Caco-2 (cell line): ENCODE measurements around the gene ETV6. TPM values are rescaled to one million over a fixed set of nuclear protein-coding genes. Genes with fewer than 3 reads are reported as not detected.

Experiments used
- BruUV-seq: library from RNA; stranded (reverse); fragments of 400-500 nt; replicated peaks from 2 replicates; lab custom pipeline; 2021; lab: Mats Ljungman, UMichigan
- CTCF ChIA-PET: fragments of 300-600 bp; sonication (Branson Sonifier 250); formaldehyde crosslinking; loops from one replicate; lab custom pipeline; 2022; ENCODE audit warnings: antibody characterized with exemption; lab: Charles Lee
- POLR2A ChIA-PET: fragments of 300-600 bp; sonication (Branson Sonifier 250); formaldehyde crosslinking; loops from one replicate; lab custom pipeline; 2022; ENCODE audit warnings: antibody characterized with exemption; lab: Charles Lee
- DNase-seq, 2 experiments: peaks; one replicate each; pipeline versions ENCODE4 v3.0.0 to v3.0.0-alpha.2; 2020 to 2022
- H3K27me3 ChIP-seq: replicated peaks from 2 replicates; pipeline ENCODE4 v1.6.0; 2011; ENCODE audit warnings: low read length; ENCODE audit not compliant: control insufficient read depth, insufficient read depth
- H3K36me3 ChIP-seq: 2 replicates; pipeline ENCODE4 v1.5.1; 2011; ENCODE audit warnings: low read length; ENCODE audit not compliant: control insufficient read depth, insufficient read depth
- H3K4me1 ChIP-seq: fragments of 250-450 bp; sonication (Bioruptor Pico); 2 replicates; pipeline ENCODE4 v1.5.1; 2020; ENCODE audit warnings: mild to moderate bottlenecking
- H3K4me3 ChIP-seq: 2 replicates; pipeline ENCODE4 v1.5.1; 2011; ENCODE audit warnings: low read depth, mild to moderate bottlenecking, control low read depth, low read length
- H3K9me3 ChIP-seq: fragments of 250-450 bp; sonication (Bioruptor Pico); 2 replicates; pipeline ENCODE4 v1.5.1; 2020; ENCODE audit warnings: mild to moderate bottlenecking, moderate library complexity
- H3K27ac Mint-ChIP-seq: one replicate; pipeline ENCODE4 v1.8.0; 2022; ENCODE audit warnings: mixed read lengths; ENCODE audit not compliant: unreplicated experiment
- H3K27me3 Mint-ChIP-seq: one replicate; pipeline ENCODE4 v1.8.0; 2022; ENCODE audit warnings: mixed read lengths; ENCODE audit not compliant: insufficient read depth, unreplicated experiment
- H3K36me3 Mint-ChIP-seq: one replicate; pipeline ENCODE4 v1.8.0; 2022; ENCODE audit warnings: mild to moderate bottlenecking, mixed read lengths; ENCODE audit not compliant: insufficient read depth, unreplicated experiment
- H3K4me1 Mint-ChIP-seq: one replicate; pipeline ENCODE4 v1.8.0; 2022; ENCODE audit warnings: low read depth, mixed read lengths; ENCODE audit not compliant: unreplicated experiment
- H3K4me3 Mint-ChIP-seq: one replicate; pipeline ENCODE4 v1.8.0; 2022; ENCODE audit warnings: mild to moderate bottlenecking, moderate library complexity, mixed read lengths; ENCODE audit not compliant: unreplicated experiment
- H3K9me3 Mint-ChIP-seq: one replicate; pipeline ENCODE4 v1.8.0; 2022; ENCODE audit warnings: mixed read lengths; ENCODE audit not compliant: unreplicated experiment
- CTCF ChIP-seq, 2 experiments: fragments of 200-600 bp in 1 of 2; IDR thresholded peaks; 1 replicate in 1 of 2; 2 replicates in 1 of 2; pipeline versions ENCODE4 v1.5.1 to v1.8.0; 2011 to 2022; ENCODE audit warnings: antibody characterized with exemption in 1 of 2, control low read depth in 1 of 2, inconsistent platforms in 1 of 2, low read depth in 1 of 2, low read length in 1 of 2, mild to moderate bottlenecking in 1 of 2, moderate library complexity in 1 of 2; ENCODE audit not compliant: insufficient read depth in 1 of 2, severe bottlenecking in 1 of 2, unreplicated experiment in 1 of 2
- intact Hi-C: fragments of 100-400 bp; cut with micrococcal nuclease; formaldehyde crosslinking; loops from one replicate; pipeline ENCODE4 v1.10.0; 2022; ENCODE audit not compliant: unreplicated experiment
- total RNA-seq: library from RNA; stranded (reverse); gene quantifications from 2 replicates; pipeline ENCODE4 v1.2.3, GENCODE V29; 2022

ETV6 gene
- total RNA-seq, 1 experiment from 2014 or later = 15.6 TPM

GRCh38 chr12:11684811-11685210 is 35.3 kb downstream of the ETV6 start:
- ChIA-PET CTCF (interaction anchor here (0.6 to 0.7 kb wide), 2 partner anchors 164 to 233 kb away, joined by 4 read pairs; no protein-coding TSS in a partner anchor), POLR2A (interaction anchor here (0.6 kb wide), 1 partner anchor 426 kb away, joined by 3 read pairs; no protein-coding TSS in a partner anchor)
- Mint-ChIP-seq H3K4me1 (peaks cover 6% of the 10 kb centered on the region), H3K9me3 (no peaks in the 10 kb centered on the region), H3K27ac (no peak overlapping the region), H3K4me3 (no peak overlapping the region), H3K36me3 (no peaks in the 10 kb centered on the region), H3K27me3 (no peaks in the 10 kb centered on the region)
- TF ChIP-seq CTCF (IDR thresholded peaks at IDR 0.05; ENCODE audit: insufficient read depth in 1 of 2, low read depth in 1 of 2, low read length in 1 of 2, severe bottlenecking in 1 of 2, unreplicated experiment in 1 of 2) = no peak
- H3K4me3 ChIP-seq = no peak overlapping the region
- no peaks in the 10 kb centered on the region for H3K9me3 ChIP-seq
- intact Hi-C loops = no loop called here
- H3K36me3 ChIP-seq = no peaks in the 10 kb centered on the region
- BruUV-seq = no TSS peak
- no peaks in the 10 kb centered on the region for H3K27me3 ChIP-seq
- DNase-seq = no peak
- H3K4me1 ChIP-seq = no peaks in the 10 kb centered on the region

GRCh38 chr12:11685316-11685715 is 35.8 kb downstream of the ETV6 start:
- Mint-ChIP-seq H3K36me3 (no peaks in the 10 kb centered on the region), H3K27me3 (no peaks in the 10 kb centered on the region), H3K4me3 (no peak overlapping the region), H3K27ac (no peak overlapping the region), H3K4me1 (peaks cover 6% of the 10 kb centered on the region), H3K9me3 (no peaks in the 10 kb centered on the region)
- CTCF ChIA-PET = interaction anchor here (0.6 to 0.7 kb wide), 2 partner anchors 164 to 232 kb away, joined by 4 read pairs; no protein-coding TSS in a partner anchor
- POLR2A ChIA-PET = interaction anchor here (0.9 kb wide), 1 partner anchor 36 kb away, joined by 3 read pairs; the partner anchor contains the start of gene ETV6
- H3K27me3 ChIP-seq = no peaks in the 10 kb centered on the region
- H3K4me3 ChIP-seq = no peak overlapping the region
- no peaks in the 10 kb centered on the region for H3K4me1 ChIP-seq
- BruUV-seq = no TSS peak
- no peak for TF ChIP-seq CTCF (IDR thresholded peaks at IDR 0.05; ENCODE audit: insufficient read depth in 1 of 2, low read depth in 1 of 2, low read length in 1 of 2, severe bottlenecking in 1 of 2, unreplicated experiment in 1 of 2)
- intact Hi-C loops = no loop called here
- H3K36me3 ChIP-seq = no peaks in the 10 kb centered on the region
- no peaks in the 10 kb centered on the region for H3K9me3 ChIP-seq
- DNase-seq = no peak

- no peaks in the 10 kb centered on the region for H3K9me3 ChIP-seq
- H3K27me3 Mint-ChIP-seq = no peaks in the 10 kb centered on the region
- H3K27ac Mint-ChIP-seq = no peak overlapping the region
- no peak for DNase-seq
- H3K9me3 Mint-ChIP-seq = no peaks in the 10 kb centered on the region
- no peak overlapping the region for H3K4me3 ChIP-seq
- no peak overlapping the region for H3K4me3 Mint-ChIP-seq
- POLR2A ChIA-PET = interaction anchor here (0.9 kb wide), 1 partner anchor 36 kb away, joined by 3 read pairs; the partner anchor contains the start of gene ETV6
- H3K4me1 ChIP-seq = no peaks in the 10 kb centered on the region
- H3K4me1 Mint-ChIP-seq = peaks cover 6% of the 10 kb centered on the region
- no peaks in the 10 kb centered on the region for H3K36me3 ChIP-seq
- no peak for TF ChIP-seq CTCF (IDR thresholded peaks at IDR 0.05; ENCODE audit: insufficient read depth in 1 of 2, low read depth in 1 of 2, low read length in 1 of 2, severe bottlenecking in 1 of 2, unreplicated experiment in 1 of 2)
- H3K27me3 ChIP-seq = no peaks in the 10 kb centered on the region
- intact Hi-C loops = no loop called here
- CTCF ChIA-PET = no interaction called here
- no peaks in the 10 kb centered on the region for H3K36me3 Mint-ChIP-seq
- BruUV-seq = no TSS peak
Observed at GRCh38 chr12:11685716-11686115, 36.2 kb downstream of the ETV6 start.
